Measurements from ENCODE around the gene CDR2.
A peak's percentile ranks its signal among the peaks of the same experiment; 100 is the strongest.
"Not testable (repeated sequence)": the region's sequence is repeated elsewhere in the genome, so short reads cannot be mapped to it uniquely, and the experiment has no call there.

CDR2 gene

GRCh38 chr16:22374311-22375116, at the start of gene CDR2:
TSS of gene CDR2 (minus strand) at chr16:22374619. CDS start at chr16:22374309, 310 bp downstream.
- DNase-seq = peak; percentile 96

GRCh38 chr16:22423716-22424115, 49.3 kb upstream of the CDR2 start:
- no peak for DNase-seq

- DNase-seq = no peak
These were observed 46.7 kb upstream of the CDR2 start for GRCh38 chr16:22421136-22421535.

GRCh38 chr16:22420606-22421135, 46.3 kb upstream of the CDR2 start:
- no peak for DNase-seq

- DNase-seq = no peak
These were observed 45.5 kb upstream of the CDR2 start for GRCh38 chr16:22419908-22420307.

- DNase-seq = no peak
These were observed 44.4 kb upstream of the CDR2 start for GRCh38 chr16:22418826-22419225.

- DNase-seq = not testable (repeated sequence)
These were observed 43.4 kb upstream of the CDR2 start for GRCh38 chr16:22417798-22418197.

- DNase-seq = no peak
These were observed 42.6 kb upstream of the CDR2 start for GRCh38 chr16:22417019-22417418.

GRCh38 chr16:22413819-22414218, 39.4 kb upstream of the CDR2 start:
- DNase-seq = no peak

GRCh38 chr16:22407486-22407885, 33.1 kb upstream of the CDR2 start:
- DNase-seq = no peak

GRCh38 chr16:22402191-22402590, 27.8 kb upstream of the CDR2 start:
- no peak for DNase-seq

GRCh38 chr16:22400900-22401299, 26.5 kb upstream of the CDR2 start:
- DNase-seq = no peak

GRCh38 chr16:22397931-22398330, 23.5 kb upstream of the CDR2 start:
- no peak for DNase-seq

GRCh38 chr16:22397464-22397863, 23.0 kb upstream of the CDR2 start:
- no peak for DNase-seq

- no peak for DNase-seq
These were observed 21.5 kb upstream of the CDR2 start for GRCh38 chr16:22395960-22396359.

GRCh38 chr16:22394121-22394520, 19.7 kb upstream of the CDR2 start:
- no peak for DNase-seq

GRCh38 chr16:22388101-22388644, 13.8 kb upstream of the CDR2 start:
- DNase-seq = peak; percentile 30

GRCh38 chr16:22386976-22387375, 12.6 kb upstream of the CDR2 start:
- no peak for DNase-seq

- no peak for DNase-seq
These were observed 10.8 kb upstream of the CDR2 start for GRCh38 chr16:22385196-22385595.

- no peak for DNase-seq
These were observed 9.4 kb upstream of the CDR2 start for GRCh38 chr16:22383827-22384226.

- DNase-seq = no peak
These were observed 7.0 kb upstream of the CDR2 start for GRCh38 chr16:22381392-22381791.

GRCh38 chr16:22380529-22380928, 6.1 kb upstream of the CDR2 start:
- no peak for DNase-seq

GRCh38 chr16:22379656-22380055, 5.2 kb upstream of the CDR2 start:
- no peak for DNase-seq

- no peak for DNase-seq
These were observed 1.7 kb upstream of the CDR2 start for GRCh38 chr16:22375963-22376640.
